Neural progenitor cell (in vitro differentiated cells): ENCODE data around the gene NFIA.

Source experiments
- EZH2phosphoT487 ChIP-seq: fragments of 200-600 bp; sonication (generic); IDR thresholded peaks from 2 replicates; pipeline ENCODE4 v1.6.1; 2017; ENCODE audit warnings: antibody characterized with exemption
- TF ChIP-seq, protein P1 (sequence below): fragments of 200-600 bp; sonication (generic); IDR thresholded peaks from 2 replicates; pipeline ENCODE4 v1.5.1; 2017; ENCODE audit warnings: antibody characterized with exemption, mild to moderate bottlenecking

DNA sequence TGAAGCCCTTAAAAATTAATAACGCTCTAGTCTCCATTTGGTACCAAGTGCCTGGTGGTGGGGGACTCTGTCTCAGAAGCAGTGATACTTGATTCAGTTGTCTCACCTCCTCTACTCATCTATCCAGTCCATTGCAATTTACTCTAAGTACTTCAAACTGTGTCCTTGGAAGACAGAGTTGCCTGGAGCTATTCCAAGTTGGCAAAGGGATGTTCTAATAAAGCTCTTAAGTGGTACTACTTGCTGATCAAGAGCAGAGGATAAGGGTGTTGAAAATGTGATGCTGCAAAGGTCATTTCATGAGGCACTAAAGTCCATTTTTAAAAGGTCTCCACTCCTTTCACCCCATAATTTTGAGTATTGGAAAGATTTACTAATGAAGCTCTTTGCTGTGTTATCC is 142.2 kb downstream of the NFIA start:
- TF ChIP-seq, protein P1, sequence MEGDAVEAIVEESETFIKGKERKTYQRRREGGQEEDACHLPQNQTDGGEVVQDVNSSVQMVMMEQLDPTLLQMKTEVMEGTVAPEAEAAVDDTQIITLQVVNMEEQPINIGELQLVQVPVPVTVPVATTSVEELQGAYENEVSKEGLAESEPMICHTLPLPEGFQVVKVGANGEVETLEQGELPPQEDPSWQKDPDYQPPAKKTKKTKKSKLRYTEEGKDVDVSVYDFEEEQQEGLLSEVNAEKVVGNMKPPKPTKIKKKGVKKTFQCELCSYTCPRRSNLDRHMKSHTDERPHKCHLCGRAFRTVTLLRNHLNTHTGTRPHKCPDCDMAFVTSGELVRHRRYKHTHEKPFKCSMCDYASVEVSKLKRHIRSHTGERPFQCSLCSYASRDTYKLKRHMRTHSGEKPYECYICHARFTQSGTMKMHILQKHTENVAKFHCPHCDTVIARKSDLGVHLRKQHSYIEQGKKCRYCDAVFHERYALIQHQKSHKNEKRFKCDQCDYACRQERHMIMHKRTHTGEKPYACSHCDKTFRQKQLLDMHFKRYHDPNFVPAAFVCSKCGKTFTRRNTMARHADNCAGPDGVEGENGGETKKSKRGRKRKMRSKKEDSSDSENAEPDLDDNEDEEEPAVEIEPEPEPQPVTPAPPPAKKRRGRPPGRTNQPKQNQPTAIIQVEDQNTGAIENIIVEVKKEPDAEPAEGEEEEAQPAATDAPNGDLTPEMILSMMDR: no peak
- TF ChIP-seq EZH2phosphoT487: no peak
